ENCODE data around the gene METTL1. TPM values are rescaled to one million over a fixed set of nuclear protein-coding genes. Genes with fewer than 3 reads are reported as not detected.

Gene METTL1
- total RNA-seq, 2 donors from 2014 or later, result 7.2 to 16.0 TPM

- peak; percentile 68 for ATAC-seq
- peak; percentile 82 for DNase-seq
- intact Hi-C loops (cut with DNase I), result no loop called here
Observed at GRCh38 chr12:57744194-57744776, 27.6 kb downstream of the METTL1 start.

- ATAC-seq (no peak), DNase-seq (no peak)
- intact Hi-C loops (cut with DNase I), result no loop called here
Observed at GRCh38 chr12:57743769-57744168, 28.1 kb downstream of the METTL1 start.

GRCh38 chr12:57741844-57742738 lies 29.8 kb downstream of the METTL1 start:
- intact Hi-C loops (cut with DNase I), result no loop called here
- ATAC-seq, result no peak
- DNase-seq, result peak; percentile 46

GRCh38 chr12:57741413-57741789 lies 30.5 kb downstream of the METTL1 start:
- ATAC-seq, result no peak
- intact Hi-C loops (cut with DNase I), result no loop called here
- no peak for DNase-seq

- intact Hi-C loops (cut with DNase I), result no loop called here
- ATAC-seq (no peak), DNase-seq (peak; percentile 47)
Observed at GRCh38 chr12:57740656-57741412, 31.1 kb downstream of the METTL1 start.

GRCh38 chr12:57739914-57740538 lies 31.9 kb downstream of the METTL1 start:
- DNase-seq (no peak), ATAC-seq (no peak)
- intact Hi-C loops (cut with DNase I), result no loop called here

- ATAC-seq (no peak), DNase-seq (no peak)
- intact Hi-C loops (cut with DNase I), result no loop called here
Observed at GRCh38 chr12:57739387-57739786, 32.5 kb downstream of the METTL1 start.

GRCh38 chr12:57738661-57739237 lies 33.2 kb downstream of the METTL1 start, which contains the start of gene AGAP2:
AGAP2 (minus strand) TSS chr12:57738742; CDS start chr12:57738246, 496 bp downstream.
- DNase-seq (no peak), ATAC-seq (no peak)
- intact Hi-C loops (cut with DNase I), result no loop called here

GRCh38 chr12:57737467-57738460 lies 34.1 kb downstream of the METTL1 start:
- no peak for DNase-seq
- intact Hi-C loops (cut with DNase I), result no loop called here
- ATAC-seq, result peak; percentile 6 to 11

- ATAC-seq (no peak), DNase-seq (no peak)
- intact Hi-C loops (cut with DNase I), result no loop called here
Observed at GRCh38 chr12:57736741-57737466, 35.0 kb downstream of the METTL1 start.

GRCh38 chr12:57735952-57736740 lies 35.8 kb downstream of the METTL1 start:
- peak; percentile 40 for DNase-seq
- intact Hi-C loops (cut with DNase I), result no loop called here

GRCh38 chr12:57735198-57735855 lies 36.6 kb downstream of the METTL1 start:
- no peak for ATAC-seq
- no peak for DNase-seq
- intact Hi-C loops (cut with DNase I), result no loop called here

More at GRCh38 chr12:57735952-57736740, 35.8 kb downstream of the METTL1 start:
- ATAC-seq, result peak; percentile 26 to 40

GRCh38 chr12:57734591-57734990 lies 37.3 kb downstream of the METTL1 start:
- intact Hi-C loops (cut with DNase I), result no loop called here
- DNase-seq, result no peak
- no peak for ATAC-seq

- ATAC-seq, result no peak
- no peak for DNase-seq
- intact Hi-C loops (cut with DNase I), result no loop called here
Observed at GRCh38 chr12:57733928-57734327, 38.0 kb downstream of the METTL1 start.

GRCh38 chr12:57732726-57733593 lies 38.9 kb downstream of the METTL1 start:
- ATAC-seq, result no peak
- no peak for DNase-seq
- intact Hi-C loops (cut with DNase I), result no loop called here
